ENCODE results near the gene PAK2. TPM values are rescaled to one million over a fixed set of nuclear protein-coding genes. Genes with fewer than 3 reads are reported as not detected.

The PAK2 gene
- total RNA-seq, 4 donors from 2014 or later = 47.2 to 52.4 (median 51.6) TPM

DNA sequence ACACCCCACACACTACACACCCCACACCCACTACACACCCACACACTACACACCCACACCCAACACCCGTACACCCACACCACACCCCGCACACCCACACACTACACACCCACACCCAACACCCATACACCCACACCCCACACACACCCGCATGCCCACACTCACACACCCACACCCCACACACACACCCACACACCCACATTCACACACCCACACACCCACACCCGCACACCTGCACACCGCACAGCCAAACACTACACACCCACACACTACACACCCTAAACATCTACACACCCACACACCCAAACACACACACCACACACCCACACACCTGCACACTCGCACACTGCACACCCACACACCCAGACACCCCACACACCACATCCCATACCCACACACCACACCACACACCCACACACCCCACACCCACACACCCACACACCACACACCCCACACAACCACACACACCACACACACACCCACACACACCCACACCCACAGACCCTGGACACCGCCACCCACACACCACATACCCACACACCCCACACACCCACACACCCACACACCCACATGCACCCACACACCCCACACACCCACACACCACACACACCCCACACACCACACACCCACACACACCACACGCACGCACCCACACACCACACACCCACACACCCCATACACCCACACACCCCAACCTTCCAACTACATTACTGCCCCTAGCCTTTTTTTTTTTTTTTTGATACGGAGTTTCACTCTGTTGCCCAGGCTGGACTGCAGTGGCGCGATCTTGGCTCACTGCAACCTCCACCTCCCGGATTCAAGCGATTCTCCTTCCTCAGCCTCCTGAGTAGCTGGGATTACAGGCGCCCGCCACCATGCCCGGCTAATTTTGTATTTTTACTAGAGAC is 44.5 kb upstream of the PAK2 start:
- intact Hi-C loops (cut with DNase I) = no loop called here
- Histone ChIP-seq H3K4me3 (no peak overlapping the region), H3K27me3 (no peaks in the 10 kb centered on the region), H3K4me1 (no peaks in the 10 kb centered on the region), H3K27ac (replicated peaks in 1 of 4) (no peak overlapping the region), H3K9me3 (no peaks in the 10 kb centered on the region), H3K36me3 (no peaks in the 10 kb centered on the region)
- 92% methylated on average over 17 of the region's 17 CpGs for whole genome bisulfite sequencing
- no peak for DNase-seq (ENCODE audit: extremely low spot score)
- TF ChIP-seq POLR2AphosphoS5 (IDR thresholded peaks at IDR 0.05) = no peak
- TF ChIP-seq POLR2A (IDR thresholded peaks at IDR 0.05; ENCODE audit: low read depth) = no peak
- no peak for TF ChIP-seq CTCF (IDR thresholded peaks at IDR 0.05)
- TF ChIP-seq EP300 (IDR thresholded peaks at IDR 0.05) = no peak

- DNase-seq (ENCODE audit: extremely low spot score) = no peak
- Histone ChIP-seq H3K27me3 (no peaks in the 10 kb centered on the region), H3K9me3 (no peaks in the 10 kb centered on the region), H3K27ac (replicated peaks in 1 of 4) (no peak overlapping the region), H3K4me1 (no peaks in the 10 kb centered on the region), H3K36me3 (no peaks in the 10 kb centered on the region), H3K4me3 (no peak overlapping the region)
- intact Hi-C loops (cut with DNase I) = no loop called here
- 93% methylated on average over 5 of the region's 5 CpGs for WGBS
- TF ChIP-seq CTCF (IDR thresholded peaks at IDR 0.05) = no peak
- no peak for TF ChIP-seq POLR2A (IDR thresholded peaks at IDR 0.05; ENCODE audit: low read depth)
- TF ChIP-seq EP300 (IDR thresholded peaks at IDR 0.05) = no peak
- TF ChIP-seq POLR2AphosphoS5 (IDR thresholded peaks at IDR 0.05) = no peak
Observed at GRCh38 chr3:196695849-196696226, 43.8 kb upstream of the PAK2 start.

GRCh38 chr3:196697270-196697669 is 42.4 kb upstream of the PAK2 start:
- 85% methylated on average over 5 of the region's 5 CpGs for WGBS
- TF ChIP-seq POLR2A (IDR thresholded peaks at IDR 0.05; ENCODE audit: low read depth) = no peak
- TF ChIP-seq CTCF (IDR thresholded peaks at IDR 0.05) = no peak
- TF ChIP-seq EP300 (IDR thresholded peaks at IDR 0.05) = no peak
- no peak for TF ChIP-seq POLR2AphosphoS5 (IDR thresholded peaks at IDR 0.05)
- Histone ChIP-seq H3K9me3 (no peaks in the 10 kb centered on the region), H3K36me3 (no peaks in the 10 kb centered on the region), H3K27ac (replicated peaks in 1 of 4) (no peak overlapping the region), H3K27me3 (no peaks in the 10 kb centered on the region), H3K4me3 (no peak overlapping the region), H3K4me1 (no peaks in the 10 kb centered on the region)
- intact Hi-C loops (cut with DNase I) = no loop called here
- DNase-seq (ENCODE audit: extremely low spot score) = no peak

DNA sequence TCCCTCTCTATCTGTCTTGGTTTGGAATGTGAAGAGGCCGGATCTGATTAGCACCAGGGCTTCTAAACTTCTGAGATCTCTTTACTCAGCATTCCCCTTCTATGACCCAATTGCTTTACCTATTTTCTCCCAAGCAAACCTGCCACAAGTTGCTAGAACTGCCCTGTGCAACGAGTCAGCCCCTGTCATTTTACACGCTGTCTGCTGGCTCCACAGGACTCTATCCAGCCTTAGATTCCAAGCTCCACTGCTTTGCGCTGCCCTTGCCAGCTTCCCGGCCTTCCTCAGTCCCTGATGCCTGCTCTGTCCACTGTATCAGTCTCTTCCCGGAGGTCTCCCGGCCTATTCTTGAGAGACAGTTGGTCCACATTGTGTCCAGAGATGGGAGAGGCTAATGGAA is 39.9 kb upstream of the PAK2 start:
- no peak for DNase-seq (ENCODE audit: extremely low spot score)
- H3K4me3 ChIP-seq = no peak overlapping the region
- WGBS = 89% methylated on average over 7 of the region's 7 CpGs
- no peaks in the 10 kb centered on the region for H3K9me3 ChIP-seq
- TF ChIP-seq CTCF (IDR thresholded peaks at IDR 0.05) (no peak), POLR2A (IDR thresholded peaks at IDR 0.05; ENCODE audit: low read depth) (no peak), EP300 (IDR thresholded peaks at IDR 0.05) (no peak), POLR2AphosphoS5 (IDR thresholded peaks at IDR 0.05) (no peak)
- intact Hi-C loops (cut with DNase I) = no loop called here
- H3K27me3 ChIP-seq = no peaks in the 10 kb centered on the region
- no peaks in the 10 kb centered on the region for H3K36me3 ChIP-seq
- H3K4me1 ChIP-seq = no peaks in the 10 kb centered on the region
- H3K27ac ChIP-seq (replicated peaks in 1 of 4) = no peak overlapping the region
